H9 (cell line): ENCODE measurements around the gene NSUN6. TPM values are rescaled to one million over a fixed set of nuclear protein-coding genes. Genes with fewer than 3 reads are reported as not detected.

ENCODE experiments used
- DNase-seq: peaks from one replicate; pipeline ENCODE4 v3.0.0-alpha.2; 2017
- H2AFZ ChIP-seq: one replicate; pipeline ENCODE4 v1.6.1; 2013; ENCODE audit warnings: mild to moderate bottlenecking, low read length, control low read depth, moderate library complexity
- H2AK5ac ChIP-seq: 2 replicates; pipeline ENCODE4 v1.6.1; 2013; ENCODE audit warnings: low read length, control low read depth, mixed read lengths; ENCODE audit not compliant: insufficient read length
- H2BK120ac ChIP-seq: one replicate; pipeline ENCODE4 v1.6.1; 2013; ENCODE audit warnings: low read depth, mild to moderate bottlenecking, low read length, control low read depth, inconsistent platforms; ENCODE audit not compliant: poor library complexity, severe bottlenecking
- H2BK12ac ChIP-seq: 2 replicates; pipeline ENCODE4 v1.6.1; 2013; ENCODE audit warnings: low read length, control low read depth, mixed read lengths, low read depth; ENCODE audit not compliant: insufficient read length
- H2BK15ac ChIP-seq: 2 replicates; pipeline ENCODE4 v1.6.1; 2013; ENCODE audit warnings: low read depth, low read length, control low read depth
- H2BK20ac ChIP-seq: one replicate; pipeline ENCODE4 v1.6.1; 2013; ENCODE audit warnings: low read depth, mild to moderate bottlenecking, low read length, control low read depth, inconsistent platforms; ENCODE audit not compliant: poor library complexity, severe bottlenecking
- H2BK5ac ChIP-seq: 2 replicates; pipeline ENCODE4 v1.6.1; 2013; ENCODE audit warnings: low read length, control low read depth, mixed read lengths; ENCODE audit not compliant: insufficient read length
- H3K14ac ChIP-seq: 2 replicates; pipeline ENCODE4 v1.6.1; 2013; ENCODE audit warnings: low read length, control low read depth; ENCODE audit not compliant: insufficient read depth
- H3K18ac ChIP-seq: 2 replicates; pipeline ENCODE4 v1.6.1; 2013; ENCODE audit warnings: low read depth, mild to moderate bottlenecking, mixed read lengths, low read length, control low read depth; ENCODE audit not compliant: insufficient read length
- H3K23ac ChIP-seq: 2 replicates; pipeline ENCODE4 v1.6.1; 2013; ENCODE audit warnings: low read length, control low read depth, mixed read lengths, low read depth; ENCODE audit not compliant: insufficient read length
- H3K23me2 ChIP-seq: 2 replicates; pipeline ENCODE4 v1.6.1; 2013; ENCODE audit warnings: low read depth, mild to moderate bottlenecking, mixed read lengths, low read length, control low read depth; ENCODE audit not compliant: insufficient read length, poor library complexity, severe bottlenecking
- H3K27ac ChIP-seq: 2 replicates; pipeline ENCODE4 v1.5.1; 2013; ENCODE audit warnings: low read length, control low read depth, mixed read lengths, low read depth; ENCODE audit not compliant: insufficient read length
- H3K27me3 ChIP-seq: 2 replicates; pipeline ENCODE4 v1.6.1; 2013; ENCODE audit warnings: low read length, control low read depth, inconsistent platforms; ENCODE audit not compliant: insufficient read depth
- H3K4ac ChIP-seq: 2 replicates; pipeline ENCODE4 v1.6.1; 2013; ENCODE audit warnings: low read depth, mild to moderate bottlenecking, control low read depth, inconsistent platforms, low read length, moderate library complexity
- H3K4me1 ChIP-seq: 2 replicates; pipeline ENCODE4 v1.6.1; 2013; ENCODE audit warnings: low read length, control low read depth, inconsistent platforms; ENCODE audit not compliant: insufficient read depth
- H3K4me2 ChIP-seq: 2 replicates; pipeline ENCODE4 v1.6.1; 2013; ENCODE audit warnings: low read length, control low read depth, mixed read lengths; ENCODE audit not compliant: insufficient read length, insufficient read depth
- H3K56ac ChIP-seq: 2 replicates; pipeline ENCODE4 v1.6.1; 2013; ENCODE audit warnings: low read depth, mild to moderate bottlenecking, mixed read lengths, low read length, control low read depth; ENCODE audit not compliant: insufficient read length
- H3K79me1 ChIP-seq: 2 replicates; pipeline ENCODE4 v1.6.1; 2013; ENCODE audit warnings: low read depth, mild to moderate bottlenecking, moderate library complexity, low read length, control low read depth, inconsistent platforms; ENCODE audit not compliant: insufficient read depth, poor library complexity, severe bottlenecking
- H3K79me2 ChIP-seq: 2 replicates; pipeline ENCODE4 v1.6.1; 2013; ENCODE audit warnings: low read length, control low read depth, inconsistent platforms; ENCODE audit not compliant: insufficient read depth
- H3K9ac ChIP-seq: 2 replicates; pipeline ENCODE4 v1.6.1; 2013; ENCODE audit warnings: low read length, control low read depth, mixed read lengths; ENCODE audit not compliant: insufficient read length; ENCODE audit errors: extremely low read depth
- H3K9me3 ChIP-seq: one replicate; pipeline ENCODE4 v1.6.1; 2013; ENCODE audit warnings: low read depth, low read length, inconsistent platforms; ENCODE audit not compliant: control insufficient read depth
- H3T11ph ChIP-seq: one replicate; pipeline ENCODE4 v1.6.1; 2013; ENCODE audit warnings: mild to moderate bottlenecking, low read length, control low read depth, inconsistent platforms
- H4K20me1 ChIP-seq: one replicate; pipeline ENCODE4 v1.6.1; 2013; ENCODE audit not compliant: control insufficient read depth, insufficient read length, insufficient read depth
- H4K5ac ChIP-seq: 2 replicates; pipeline ENCODE4 v1.6.1; 2013; ENCODE audit warnings: low read depth, mild to moderate bottlenecking, mixed read lengths, low read length, control low read depth; ENCODE audit not compliant: insufficient read length
- H4K8ac ChIP-seq: replicated peaks from 2 replicates; pipeline ENCODE4 v1.6.1; 2013; ENCODE audit warnings: low read length, control low read depth, mixed read lengths, low read depth; ENCODE audit not compliant: insufficient read length
- H4K91ac ChIP-seq: 2 replicates; pipeline ENCODE4 v1.6.1; 2013; ENCODE audit warnings: low read depth, mild to moderate bottlenecking, moderate library complexity, mixed read lengths, low read length, control low read depth; ENCODE audit not compliant: insufficient read length
- H3K27ac Mint-ChIP-seq, 3 experiments: 2 replicates in 2 of 3; 3 replicates in 1 of 3; pipeline ENCODE4 v1.8.0; 2020 to 2021; ENCODE audit warnings: mixed read lengths in 3 of 3, mild to moderate bottlenecking in 1 of 3, moderate library complexity in 1 of 3
- H3K27me3 Mint-ChIP-seq: 2 replicates; pipeline ENCODE4 v1.8.0; 2021; ENCODE audit warnings: low read depth, mild to moderate bottlenecking, moderate library complexity, mixed read lengths
- H3K36me3 Mint-ChIP-seq, 3 experiments: 2 replicates in 2 of 3; 3 replicates in 1 of 3; pipeline ENCODE4 v1.8.0; 2020 to 2021; ENCODE audit warnings: low read depth in 3 of 3, mixed read lengths in 3 of 3; ENCODE audit not compliant: insufficient read depth in 1 of 3
- H3K4me1 Mint-ChIP-seq, 2 experiments: 2 replicates each; pipeline ENCODE4 v1.8.0; 2020; ENCODE audit warnings: mixed read lengths in 2 of 2
- H3K4me3 Mint-ChIP-seq, 2 experiments: 2 replicates in 1 of 2; 3 replicates in 1 of 2; pipeline ENCODE4 v1.8.0; 2020 to 2021; ENCODE audit warnings: mild to moderate bottlenecking in 2 of 2, mixed read lengths in 2 of 2, moderate library complexity in 1 of 2
- H3K9me3 Mint-ChIP-seq, 2 experiments: 2 replicates in 1 of 2; 3 replicates in 1 of 2; pipeline ENCODE4 v1.8.0; 2020; ENCODE audit warnings: mild to moderate bottlenecking in 2 of 2, mixed read lengths in 2 of 2, moderate library complexity in 1 of 2
- CTCF ChIP-seq: fragments of 200-600 bp; sonication (generic); conservative IDR thresholded peaks from 3 replicates; pipeline ENCODE4 v1.8.0; 2021; ENCODE audit warnings: antibody characterized with exemption, mild to moderate bottlenecking
- WGBS: extraction: QIAGEN DNeasy Blood & Tissue Kit; methylation state at CpG from one replicate; pipeline ENCODE4 v1.1.7; 2013; ENCODE audit warnings: missing lambda C conversion rate, low lambda C conversion rate, mixed read lengths; ENCODE audit not compliant: insufficient read length; ENCODE audit errors: extremely low coverage; 5-methylcytosine and 5-hydroxymethylcytosine counted together
- total RNA-seq: library from RNA; stranded (reverse); gene quantifications from 2 replicates; pipeline ENCODE4 v1.2.1, GENCODE V29; 2021

The NSUN6 gene
- total RNA-seq, 1 experiment from 2014 or later: 11.9 TPM

- Histone ChIP-seq H2BK15ac (no peak overlapping the region), H4K20me1 (no peaks in the 10 kb centered on the region), H2BK5ac (no peak overlapping the region), H3K4me2 (no peak overlapping the region), H3T11ph (no peak overlapping the region), H2BK120ac (no peak overlapping the region), H3K23ac (no peak overlapping the region), H4K8ac (no peak overlapping the region), H3K18ac (no peak overlapping the region), H4K91ac (no peak overlapping the region), H2BK20ac (no peak overlapping the region), H3K27ac (no peak overlapping the region), H2BK12ac (no peak overlapping the region), H4K5ac (no peak overlapping the region), H3K27me3 (no peaks in the 10 kb centered on the region), H3K14ac (no peak overlapping the region), H3K9me3 (no peaks in the 10 kb centered on the region), H3K4me1 (no peaks in the 10 kb centered on the region; the same call in 1 of the 2 replicates), H3K4ac (no peak overlapping the region), H2AK5ac (no peak overlapping the region), H3K9ac (no peak overlapping the region), H3K56ac (no peak overlapping the region), H3K23me2 (no peaks in the 10 kb centered on the region), H3K79me1 (no peaks in the 10 kb centered on the region), H3K79me2 (no peaks in the 10 kb centered on the region), H2AFZ (no peak overlapping the region)
- Mint-ChIP-seq H3K4me3 (no peak overlapping the region), H3K36me3 (peaks cover 2 to 41% (median 22%) of the 10 kb centered on the region in 3 experiments; a peak in 6 of 7 replicates), H3K27ac (no peak overlapping the region; a peak in 1 of 7 replicates), H3K27me3 (no peaks in the 10 kb centered on the region), H3K9me3 (no peaks in the 10 kb centered on the region), H3K4me1 (peaks cover 0 to 5% of the 10 kb centered on the region in 2 experiments; a peak in 2 of 4 replicates)
- no peak for DNase-seq
- no CpG with 5 or more reads among the region's 4 CpGs for WGBS
- no peak for TF ChIP-seq CTCF
These were observed 40.2 kb downstream of the NSUN6 start for GRCh38 chr10:18611168-18611567.
